ENCODE measurements around the gene PLCH1.

PLCH1 gene

GRCh38 chr3:155491696-155492095 lies 253.2 kb downstream of the PLCH1 start:
- Histone ChIP-seq H3K36me3 (ENCODE audit: insufficient read depth, low read depth, low read length) (peaks cover 37% of the 10 kb centered on the region), H3K9me3 (ENCODE audit: insufficient read depth, low read depth, low read length) (no peaks in the 10 kb centered on the region), H3K27ac (ENCODE audit: low read length) (no peak overlapping the region), H3K9ac (ENCODE audit: low read depth, low read length) (no peak overlapping the region), H3K4me3 (ENCODE audit: low read length) (no peak overlapping the region), H3K27me3 (ENCODE audit: insufficient read depth, low read length) (no peaks in the 10 kb centered on the region), H3K4me1 (ENCODE audit: insufficient read depth, low read length) (no peaks in the 10 kb centered on the region)

- H3K4me3 ChIP-seq (ENCODE audit: low read length), result no peak overlapping the region
- H3K36me3 ChIP-seq (ENCODE audit: insufficient read depth, low read depth, low read length), result peaks cover 41% of the 10 kb centered on the region
- no peaks in the 10 kb centered on the region for H3K4me1 ChIP-seq (ENCODE audit: insufficient read depth, low read length)
- H3K9me3 ChIP-seq (ENCODE audit: insufficient read depth, low read depth, low read length), result no peaks in the 10 kb centered on the region
- H3K27ac ChIP-seq (ENCODE audit: low read length), result no peak overlapping the region
- H3K27me3 ChIP-seq (ENCODE audit: insufficient read depth, low read length), result no peaks in the 10 kb centered on the region
- no peak overlapping the region for H3K9ac ChIP-seq (ENCODE audit: low read depth, low read length)
Observed at GRCh38 chr3:155488671-155489070, 256.2 kb downstream of the PLCH1 start.

GRCh38 chr3:155485897-155486296 lies 259.0 kb downstream of the PLCH1 start:
- no peaks in the 10 kb centered on the region for H3K9me3 ChIP-seq (ENCODE audit: insufficient read depth, low read depth, low read length)
- H3K4me3 ChIP-seq (ENCODE audit: low read length), result no peak overlapping the region
- no peaks in the 10 kb centered on the region for H3K27me3 ChIP-seq (ENCODE audit: insufficient read depth, low read length)
- H3K36me3 ChIP-seq (ENCODE audit: insufficient read depth, low read depth, low read length), result peaks cover 31% of the 10 kb centered on the region
- no peak overlapping the region for H3K27ac ChIP-seq (ENCODE audit: low read length)
- H3K9ac ChIP-seq (ENCODE audit: low read depth, low read length), result no peak overlapping the region
- no peaks in the 10 kb centered on the region for H3K4me1 ChIP-seq (ENCODE audit: insufficient read depth, low read length)

- Histone ChIP-seq H3K36me3 (ENCODE audit: insufficient read depth, low read depth, low read length) (peaks cover 23% of the 10 kb centered on the region), H3K4me3 (ENCODE audit: low read length) (no peak overlapping the region), H3K4me1 (ENCODE audit: insufficient read depth, low read length) (no peaks in the 10 kb centered on the region), H3K9me3 (ENCODE audit: insufficient read depth, low read depth, low read length) (peaks cover 6% of the 10 kb centered on the region; the same call in 1 of the 2 replicates), H3K27ac (ENCODE audit: low read length) (no peak overlapping the region), H3K9ac (ENCODE audit: low read depth, low read length) (no peak overlapping the region), H3K27me3 (ENCODE audit: insufficient read depth, low read length) (no peaks in the 10 kb centered on the region)
Observed at GRCh38 chr3:155481591-155481990, 263.3 kb downstream of the PLCH1 start.

- Histone ChIP-seq H3K4me3 (ENCODE audit: low read length) (no peak overlapping the region), H3K9ac (ENCODE audit: low read depth, low read length) (no peak overlapping the region), H3K36me3 (ENCODE audit: insufficient read depth, low read depth, low read length) (peaks cover 23% of the 10 kb centered on the region), H3K27me3 (ENCODE audit: insufficient read depth, low read length) (no peaks in the 10 kb centered on the region), H3K9me3 (ENCODE audit: insufficient read depth, low read depth, low read length) (peaks cover 10% of the 10 kb centered on the region; the same call in 1 of the 2 replicates), H3K27ac (ENCODE audit: low read length) (no peak overlapping the region), H3K4me1 (ENCODE audit: insufficient read depth, low read length) (no peaks in the 10 kb centered on the region)
Observed at GRCh38 chr3:155481089-155481488, 263.8 kb downstream of the PLCH1 start.

- Histone ChIP-seq H3K27me3 (ENCODE audit: insufficient read depth, low read length) (no peaks in the 10 kb centered on the region), H3K9ac (ENCODE audit: low read depth, low read length) (no peak overlapping the region), H3K4me1 (ENCODE audit: insufficient read depth, low read length) (no peaks in the 10 kb centered on the region; the same call in 1 of the 2 replicates)
Observed at GRCh38 chr3:155465664-155466063, 279.2 kb downstream of the PLCH1 start.

GRCh38 chr3:155462672-155463071 lies 282.2 kb downstream of the PLCH1 start:
- no peak overlapping the region for H3K27ac ChIP-seq (ENCODE audit: low read length)
- H3K4me3 ChIP-seq (ENCODE audit: low read length), result no peak overlapping the region
- H3K4me1 ChIP-seq (ENCODE audit: insufficient read depth, low read length), result no peaks in the 10 kb centered on the region; the same call in 1 of the 2 replicates
- no peaks in the 10 kb centered on the region; the same call in 1 of the 2 replicates for H3K9me3 ChIP-seq (ENCODE audit: insufficient read depth, low read depth, low read length)
- H3K9ac ChIP-seq (ENCODE audit: low read depth, low read length), result no peak overlapping the region
- H3K27me3 ChIP-seq (ENCODE audit: insufficient read depth, low read length), result no peaks in the 10 kb centered on the region
- no peaks in the 10 kb centered on the region for H3K36me3 ChIP-seq (ENCODE audit: insufficient read depth, low read depth, low read length)

More at GRCh38 chr3:155465664-155466063, 279.2 kb downstream of the PLCH1 start:
- Histone ChIP-seq H3K4me3 (ENCODE audit: low read length) (no peak overlapping the region), H3K27ac (ENCODE audit: low read length) (no peak overlapping the region), H3K9me3 (ENCODE audit: insufficient read depth, low read depth, low read length) (no peaks in the 10 kb centered on the region; the same call in 1 of the 2 replicates), H3K36me3 (ENCODE audit: insufficient read depth, low read depth, low read length) (no peaks in the 10 kb centered on the region)

GRCh38 chr3:155457591-155457990 lies 287.3 kb downstream of the PLCH1 start:
- no peak overlapping the region for H3K27ac ChIP-seq (ENCODE audit: low read length)
- H3K27me3 ChIP-seq (ENCODE audit: insufficient read depth, low read length), result no peaks in the 10 kb centered on the region
- H3K4me3 ChIP-seq (ENCODE audit: low read length), result no peak overlapping the region
- H3K4me1 ChIP-seq (ENCODE audit: insufficient read depth, low read length), result no peaks in the 10 kb centered on the region; the same call in 1 of the 2 replicates
- no peaks in the 10 kb centered on the region for H3K36me3 ChIP-seq (ENCODE audit: insufficient read depth, low read depth, low read length)
- no peaks in the 10 kb centered on the region for H3K9me3 ChIP-seq (ENCODE audit: insufficient read depth, low read depth, low read length)
- H3K9ac ChIP-seq (ENCODE audit: low read depth, low read length), result no peak overlapping the region

GRCh38 chr3:155455765-155456164 lies 289.1 kb downstream of the PLCH1 start:
- no peaks in the 10 kb centered on the region for H3K9me3 ChIP-seq (ENCODE audit: insufficient read depth, low read depth, low read length)
- H3K36me3 ChIP-seq (ENCODE audit: insufficient read depth, low read depth, low read length), result no peaks in the 10 kb centered on the region
- no peak overlapping the region for H3K27ac ChIP-seq (ENCODE audit: low read length)
- H3K27me3 ChIP-seq (ENCODE audit: insufficient read depth, low read length), result no peaks in the 10 kb centered on the region
- H3K9ac ChIP-seq (ENCODE audit: low read depth, low read length), result no peak overlapping the region
- no peaks in the 10 kb centered on the region for H3K4me1 ChIP-seq (ENCODE audit: insufficient read depth, low read length)
- no peak overlapping the region for H3K4me3 ChIP-seq (ENCODE audit: low read length)

GRCh38 chr3:155453512-155453911 lies 291.4 kb downstream of the PLCH1 start:
- no peak overlapping the region for H3K27ac ChIP-seq (ENCODE audit: low read length)
- no peaks in the 10 kb centered on the region for H3K36me3 ChIP-seq (ENCODE audit: insufficient read depth, low read depth, low read length)
- no peaks in the 10 kb centered on the region for H3K9me3 ChIP-seq (ENCODE audit: insufficient read depth, low read depth, low read length)
- no peak overlapping the region for H3K9ac ChIP-seq (ENCODE audit: low read depth, low read length)
- H3K27me3 ChIP-seq (ENCODE audit: insufficient read depth, low read length), result no peaks in the 10 kb centered on the region
- H3K4me1 ChIP-seq (ENCODE audit: insufficient read depth, low read length), result no peaks in the 10 kb centered on the region
- no peak overlapping the region for H3K4me3 ChIP-seq (ENCODE audit: low read length)

- Histone ChIP-seq H3K27me3 (ENCODE audit: insufficient read depth, low read length) (no peaks in the 10 kb centered on the region), H3K9me3 (ENCODE audit: insufficient read depth, low read depth, low read length) (no peaks in the 10 kb centered on the region), H3K36me3 (ENCODE audit: insufficient read depth, low read depth, low read length) (no peaks in the 10 kb centered on the region), H3K9ac (ENCODE audit: low read depth, low read length) (no peak overlapping the region), H3K4me1 (ENCODE audit: insufficient read depth, low read length) (no peaks in the 10 kb centered on the region), H3K4me3 (ENCODE audit: low read length) (no peak overlapping the region), H3K27ac (ENCODE audit: low read length) (no peak overlapping the region)
Observed at GRCh38 chr3:155449613-155450267, 295.1 kb downstream of the PLCH1 start.

- no peak overlapping the region for H3K9ac ChIP-seq (ENCODE audit: low read depth, low read length)
- H3K4me1 ChIP-seq (ENCODE audit: insufficient read depth, low read length), result no peaks in the 10 kb centered on the region
- H3K4me3 ChIP-seq (ENCODE audit: low read length), result no peak overlapping the region
- H3K36me3 ChIP-seq (ENCODE audit: insufficient read depth, low read depth, low read length), result no peaks in the 10 kb centered on the region
- no peaks in the 10 kb centered on the region for H3K9me3 ChIP-seq (ENCODE audit: insufficient read depth, low read depth, low read length)
- no peaks in the 10 kb centered on the region for H3K27me3 ChIP-seq (ENCODE audit: insufficient read depth, low read length)
- H3K27ac ChIP-seq (ENCODE audit: low read length), result no peak overlapping the region
Observed at GRCh38 chr3:155448531-155448930, 296.3 kb downstream of the PLCH1 start.
